K562 (cell line): ENCODE data around the gene RTF1. TPM values are rescaled to one million over a fixed set of nuclear protein-coding genes. Genes with fewer than 3 reads are reported as not detected.
A peak's percentile ranks its signal among the peaks of the same experiment; 100 is the strongest.

Experiments used
- FOXM1 ChIP-seq, 2 experiments: fragments of 450-650 bp in 1 of 2; sonication (generic) in 1 of 2; formaldehyde crosslinking in 1 of 2; IDR thresholded peaks; 2 replicates each; pipeline versions ENCODE4 v1.6.1 to v1.9.0; 2017 to 2022; ENCODE audit warnings: low read depth in 2 of 2, mild to moderate bottlenecking in 2 of 2, missing genetic modification reagents in 1 of 2, moderate library complexity in 1 of 2
- HES1 ChIP-seq: fragments of 450-650 bp; IDR thresholded peaks from 2 replicates; pipeline ENCODE4 v1.6.1; 2016; ENCODE audit warnings: low read depth, mild to moderate bottlenecking, moderate library complexity
- HMGXB4 ChIP-seq: sonication (generic); formaldehyde crosslinking; IDR thresholded peaks from 2 replicates; pipeline ENCODE4 v1.8.1; 2023; ENCODE audit warnings: mild to moderate bottlenecking, missing genetic modification reagents
- KDM2B ChIP-seq: fragments of 250-450 bp; sonication (Bioruptor Pico); IDR thresholded peaks from 2 replicates; pipeline ENCODE4 v1.8.0; 2021; ENCODE audit warnings: mild to moderate bottlenecking, moderate library complexity
- LEF1 ChIP-seq: fragments of 450-650 bp; IDR thresholded peaks from 2 replicates; pipeline ENCODE4 v1.6.1; 2016; ENCODE audit warnings: mild to moderate bottlenecking
- POLR3G ChIP-seq: IDR thresholded peaks from 2 replicates; pipeline ENCODE4 v1.6.1; 2011; ENCODE audit not compliant: insufficient read length, insufficient replicate concordance; ENCODE audit errors: extremely low read depth
- SRF ChIP-seq, 2 experiments: fragments of 250-450, 450-650 bp in 1 of 2; sonication (Bioruptor Pico) in 1 of 2; sonication (generic) in 1 of 2; formaldehyde crosslinking; IDR thresholded peaks; 2 replicates each; pipeline versions ENCODE4 v1.5.0 to v1.5.1; 2020 to 2022; ENCODE audit warnings: mild to moderate bottlenecking in 1 of 2, missing genetic modification reagents in 1 of 2
- TCF7 ChIP-seq: sonication (generic); IDR thresholded peaks from 2 replicates; pipeline ENCODE4 v1.6.1; 2016; ENCODE audit warnings: antibody characterized with exemption, borderline replicate concordance
- ZNF384 ChIP-seq: IDR thresholded peaks from 2 replicates; pipeline ENCODE4 v1.6.1; 2012; ENCODE audit warnings: low read depth, low read length, improper control_type of control experiment
- ZSCAN29 ChIP-seq: fragments of 450-650 bp; IDR thresholded peaks from 2 replicates; pipeline ENCODE4 v1.6.1; 2017
- ZSCAN32 ChIP-seq: fragments of 450-650 bp; formaldehyde crosslinking; IDR thresholded peaks from 2 replicates; pipeline ENCODE4 v1.4.0; 2020; ENCODE audit warnings: mild to moderate bottlenecking, moderate library complexity
- polyA plus RNA-seq, 8 experiments: library from polyadenylated mRNA; depleted of rRNA in 4 of 8; stranded (reverse) in 5 of 8; unstranded in 3 of 8; fragments of >200 nt; fragmentation: Nextera tagmentation in 2 of 8; fragmentation: Illumina TruSeq in 1 of 8; extraction: Ambion mirVana in 2 of 8; extraction: Trizol in 1 of 8; gene quantifications; 2 replicates each; pipeline versions ENCODE4 v1.2.1 to v1.2.3, GENCODE V29; 2011 to 2014; ENCODE audit warnings: inconsistent platforms in 1 of 8, missing spikeins in 1 of 8
- total RNA-seq, 7 experiments: library from RNA; depleted of rRNA in 6 of 7; stranded (reverse); fragments of >200 nt in 6 of 7; fragmentation: Illumina TruSeq in 2 of 7; extraction: Trizol in 2 of 7; gene quantifications; 2 replicates each; pipeline versions ENCODE4 v1.2.1 to v1.2.3, GENCODE V29; 2011 to 2021; ENCODE audit warnings: low replicate concordance in 1 of 7
- TF ChIP-seq, protein P1 (sequence below): fragments of 200-800 bp; sonication (Bioruptor generic); IDR thresholded peaks from 2 replicates; pipeline ENCODE4 v1.6.1; 2017; ENCODE audit warnings: missing genetic modification characterization, missing compliant biosample characterization
- TF ChIP-seq, protein P2 (sequence below): fragments of 450-650 bp; formaldehyde crosslinking; IDR thresholded peaks from 2 replicates; pipeline ENCODE4 v1.4.0; 2020; ENCODE audit warnings: mild to moderate bottlenecking, moderate library complexity

RTF1 gene
- total and polyA plus RNA-seq, 9 of the 15 experiments (the other 6 are each of a cell fraction or from before 2014, with no cell fraction given), result 7.6 to 69.5 (median 31.5) TPM

DNA sequence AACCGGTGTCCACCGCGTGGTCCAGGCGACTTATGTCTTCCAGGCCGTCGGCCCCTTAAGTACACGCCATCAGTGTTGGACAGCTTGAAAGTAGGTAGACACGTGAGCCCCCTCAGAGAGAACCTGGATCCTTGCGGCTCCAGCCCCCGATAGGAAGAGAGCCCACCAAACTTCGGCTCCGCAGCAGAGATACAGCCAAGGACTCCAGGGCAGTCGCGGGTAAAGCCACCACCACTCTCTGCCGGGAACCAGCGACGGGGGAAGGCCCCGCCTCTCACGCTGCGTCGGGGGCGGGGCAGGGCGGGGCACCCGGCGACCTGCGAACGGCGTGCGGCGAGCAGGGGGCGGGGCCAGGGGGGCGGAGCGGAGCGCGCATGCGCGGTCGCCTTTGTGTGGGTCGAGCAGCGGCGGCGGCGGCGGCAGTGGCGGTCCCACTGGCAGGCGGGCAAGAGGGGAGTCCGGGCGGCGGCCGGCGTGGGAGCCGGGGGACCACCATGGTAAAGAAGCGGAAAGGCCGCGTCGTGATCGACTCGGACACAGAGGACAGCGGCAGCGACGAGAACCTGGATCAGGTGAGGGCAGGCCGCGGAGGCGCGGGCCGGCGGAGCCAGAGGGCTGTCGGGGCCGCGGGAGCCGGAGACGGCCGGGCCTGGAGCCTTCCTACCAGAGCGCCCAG is at the start of gene RTF1 (continued):
- TF ChIP-seq POLR3G (no peak), HMGXB4 (CRISPR knock-in tag) (no peak), ZNF384 (no peak), LEF1 (no peak), HES1 (no peak), FOXM1 (IDR thresholded peaks at IDR 0.05; ENCODE audit: low read depth) (no peak), FOXM1 (CRISPR knock-in tag; IDR thresholded peaks at IDR 0.05; ENCODE audit: low read depth) (no peak), ZSCAN29 (no peak), ZSCAN32 (no peak), TCF7 (no peak), KDM2B (CRISPR knock-in tag) (no peak), SRF (CRISPR knock-in tag; IDR thresholded peaks at IDR 0.05) (peak in 1 of 2 experiments; percentile 17; a peak in 1 of 4 replicates)
- TF ChIP-seq, protein P1, sequence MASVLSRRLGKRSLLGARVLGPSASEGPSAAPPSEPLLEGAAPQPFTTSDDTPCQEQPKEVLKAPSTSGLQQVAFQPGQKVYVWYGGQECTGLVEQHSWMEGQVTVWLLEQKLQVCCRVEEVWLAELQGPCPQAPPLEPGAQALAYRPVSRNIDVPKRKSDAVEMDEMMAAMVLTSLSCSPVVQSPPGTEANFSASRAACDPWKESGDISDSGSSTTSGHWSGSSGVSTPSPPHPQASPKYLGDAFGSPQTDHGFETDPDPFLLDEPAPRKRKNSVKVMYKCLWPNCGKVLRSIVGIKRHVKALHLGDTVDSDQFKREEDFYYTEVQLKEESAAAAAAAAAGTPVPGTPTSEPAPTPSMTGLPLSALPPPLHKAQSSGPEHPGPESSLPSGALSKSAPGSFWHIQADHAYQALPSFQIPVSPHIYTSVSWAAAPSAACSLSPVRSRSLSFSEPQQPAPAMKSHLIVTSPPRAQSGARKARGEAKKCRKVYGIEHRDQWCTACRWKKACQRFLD, result no peak; the same call in none of the 2 replicates
- TF ChIP-seq, protein P2, sequence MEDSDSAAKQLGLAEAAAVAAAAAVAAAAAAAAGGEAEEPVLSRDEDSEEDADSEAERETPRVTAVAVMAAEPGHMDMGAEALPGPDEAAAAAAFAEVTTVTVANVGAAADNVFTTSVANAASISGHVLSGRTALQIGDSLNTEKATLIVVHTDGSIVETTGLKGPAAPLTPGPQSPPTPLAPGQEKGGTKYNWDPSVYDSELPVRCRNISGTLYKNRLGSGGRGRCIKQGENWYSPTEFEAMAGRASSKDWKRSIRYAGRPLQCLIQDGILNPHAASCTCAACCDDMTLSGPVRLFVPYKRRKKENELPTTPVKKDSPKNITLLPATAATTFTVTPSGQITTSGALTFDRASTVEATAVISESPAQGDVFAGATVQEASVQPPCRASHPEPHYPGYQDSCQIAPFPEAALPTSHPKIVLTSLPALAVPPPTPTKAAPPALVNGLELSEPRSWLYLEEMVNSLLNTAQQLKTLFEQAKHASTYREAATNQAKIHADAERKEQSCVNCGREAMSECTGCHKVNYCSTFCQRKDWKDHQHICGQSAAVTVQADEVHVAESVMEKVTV (CRISPR knock-in tag), result no peak
